GM18909 (cell line): Measurements from ENCODE around the gene CDH18.

Source experiments
- ATAC-seq: cut with Tn5 transposase; IDR thresholded peaks from one replicate; pipeline ENCODE4 v1.9.1; 2021; ENCODE audit warnings: mild to moderate bottlenecking; ENCODE audit not compliant: unreplicated experiment, poor library complexity

The CDH18 gene

DNA sequence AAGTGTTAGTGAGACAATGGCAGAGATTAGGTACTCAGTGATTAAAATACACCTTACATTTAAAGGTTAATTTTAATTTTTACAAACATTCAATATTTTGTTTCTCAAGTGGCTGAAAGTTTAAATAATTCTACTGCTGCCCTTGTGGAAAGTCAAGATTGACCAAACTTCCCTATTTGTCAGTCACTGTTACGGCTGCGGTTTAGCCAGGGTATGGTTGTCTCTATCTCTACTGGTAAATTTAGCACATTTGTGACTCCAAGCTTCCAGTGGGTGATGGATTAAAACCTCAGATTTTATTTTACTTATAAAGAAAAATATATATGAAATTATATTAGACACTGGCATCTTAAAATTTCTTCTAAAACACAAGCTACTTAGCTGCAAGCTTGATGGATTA lies 368.4 kb downstream of the CDH18 start:
- no peak for ATAC-seq

DNA sequence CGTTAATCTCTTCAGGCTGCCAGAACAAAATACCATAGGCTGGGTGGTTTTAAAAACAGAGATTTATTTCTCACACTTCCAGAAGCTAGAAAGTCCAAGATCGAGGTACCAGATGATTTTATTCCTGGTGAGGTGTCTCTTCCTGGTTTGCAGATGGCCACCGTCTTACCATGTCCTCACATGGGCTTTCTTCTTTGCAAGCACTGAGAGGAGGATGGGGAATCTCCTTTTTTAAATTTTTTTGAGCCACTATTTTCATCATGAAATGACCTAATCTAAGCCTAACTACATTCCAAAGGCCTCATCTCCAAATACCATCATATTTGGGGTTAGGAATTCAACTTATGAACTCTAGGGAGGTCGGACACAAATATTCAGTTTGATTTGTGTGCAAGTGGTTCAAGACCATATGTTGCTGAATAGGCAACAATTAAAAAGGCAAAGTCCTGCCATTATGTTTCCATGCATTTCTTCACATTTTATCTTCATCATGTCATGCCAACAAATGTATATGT lies 371.2 kb downstream of the CDH18 start:
- ATAC-seq, result no peak

DNA sequence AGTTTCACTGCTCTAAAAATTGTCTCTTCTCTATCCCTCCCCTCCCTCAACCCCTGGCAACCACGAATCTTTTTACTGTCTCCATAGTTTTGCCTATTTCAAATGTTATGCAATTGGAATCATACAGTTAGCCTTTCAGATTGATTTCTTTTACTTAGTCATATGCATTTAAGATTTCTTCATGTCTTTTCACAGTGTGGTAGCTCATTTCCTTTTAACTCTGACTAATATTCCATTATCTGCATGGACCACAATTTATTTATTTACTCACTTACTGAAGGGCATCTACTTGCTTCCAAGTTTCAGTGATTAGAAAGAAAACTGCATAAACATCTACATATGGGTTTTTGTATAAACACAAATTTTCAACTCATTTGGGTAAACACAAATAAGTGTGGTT lies 372.3 kb downstream of the CDH18 start:
- no peak for ATAC-seq

DNA sequence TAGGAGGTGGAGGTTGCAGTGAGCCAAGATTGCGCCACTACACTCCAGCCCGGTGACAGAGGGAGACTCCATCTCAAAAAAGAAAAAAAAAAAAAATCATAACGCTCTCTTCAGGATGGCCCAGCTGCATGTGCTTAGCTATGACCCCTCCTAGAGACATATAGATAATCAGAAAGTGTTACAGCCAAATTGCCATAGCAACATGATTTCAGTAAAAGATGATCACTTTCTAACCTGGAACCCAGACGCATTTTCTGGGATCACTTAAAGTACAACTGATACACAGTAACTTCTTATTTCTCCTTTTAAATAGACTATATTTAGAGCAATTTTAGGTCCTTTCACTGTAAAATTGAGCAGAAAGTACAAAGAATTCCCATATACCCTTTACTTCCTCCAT lies 372.9 kb downstream of the CDH18 start:
- no peak for ATAC-seq

DNA sequence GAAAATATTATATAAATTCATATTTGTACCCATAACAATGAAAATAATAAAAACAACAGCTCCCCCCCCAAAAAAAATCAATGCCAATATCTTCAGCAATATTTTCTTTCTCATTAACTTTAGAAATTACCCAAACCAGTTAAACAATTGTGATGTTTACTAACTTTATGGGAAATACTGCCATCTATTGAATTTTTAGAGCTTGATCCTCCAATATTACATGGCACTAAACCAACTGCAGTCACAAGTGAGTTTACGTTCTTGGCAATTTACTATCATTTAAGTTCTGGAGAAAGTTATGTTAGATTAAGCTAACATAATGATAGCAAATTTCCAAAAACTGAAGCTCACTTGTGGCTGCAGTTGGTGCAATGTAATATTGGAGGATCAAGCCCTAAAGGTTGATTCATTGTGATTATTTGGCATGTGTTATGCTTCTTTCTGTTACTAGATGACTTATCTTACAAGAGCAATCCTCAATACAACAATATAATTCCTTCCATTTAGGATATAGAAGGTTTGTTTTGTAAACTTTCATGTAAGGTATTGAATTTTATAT lies 379.5 kb downstream of the CDH18 start:
- no peak for ATAC-seq

DNA sequence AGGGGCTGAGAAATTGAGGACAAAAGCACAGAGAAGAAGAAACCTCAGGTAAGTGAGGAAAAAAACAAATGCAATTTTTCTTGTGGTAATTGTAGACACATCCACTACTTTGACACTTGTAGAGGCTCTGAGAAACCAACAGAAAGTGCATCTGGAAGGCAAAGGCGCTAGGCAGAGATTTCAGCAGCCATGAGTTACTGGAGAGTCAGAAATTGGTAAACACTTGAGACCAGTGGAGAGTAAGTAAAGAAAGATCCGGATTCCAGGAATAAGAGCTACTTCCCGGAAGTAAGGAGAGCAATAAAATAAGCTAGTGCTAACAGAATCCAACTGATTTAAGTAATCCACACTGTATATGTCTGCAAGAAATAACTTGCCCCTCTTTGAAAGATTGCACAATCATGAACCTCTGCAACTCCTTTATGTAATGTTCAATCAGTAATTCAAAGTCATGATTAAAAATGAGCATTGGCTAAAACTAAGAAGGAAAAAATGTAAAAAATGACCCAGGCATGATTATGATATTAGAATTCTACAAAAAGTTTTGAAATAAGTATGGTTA lies 382.1 kb downstream of the CDH18 start:
- ATAC-seq, result no peak

DNA sequence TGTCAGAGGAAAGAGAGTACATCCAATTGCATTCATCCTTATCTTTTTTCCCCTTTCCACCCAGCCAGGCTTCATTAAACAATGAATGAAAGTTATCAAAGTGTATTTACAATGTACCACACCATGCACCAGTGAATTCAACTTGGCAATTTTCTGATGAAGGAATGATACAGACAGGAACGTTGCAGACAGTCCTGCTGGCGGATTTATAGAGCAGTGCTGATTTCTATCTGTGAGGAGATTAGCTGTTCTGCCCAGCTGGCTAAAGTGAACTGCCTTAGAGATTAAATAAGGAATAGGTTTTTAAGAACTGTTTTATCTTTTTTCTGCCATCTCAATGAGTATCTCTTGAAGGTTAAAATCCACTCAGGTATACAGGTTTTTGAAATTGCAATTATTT lies 403.9 kb downstream of the CDH18 start:
- no peak for ATAC-seq

DNA sequence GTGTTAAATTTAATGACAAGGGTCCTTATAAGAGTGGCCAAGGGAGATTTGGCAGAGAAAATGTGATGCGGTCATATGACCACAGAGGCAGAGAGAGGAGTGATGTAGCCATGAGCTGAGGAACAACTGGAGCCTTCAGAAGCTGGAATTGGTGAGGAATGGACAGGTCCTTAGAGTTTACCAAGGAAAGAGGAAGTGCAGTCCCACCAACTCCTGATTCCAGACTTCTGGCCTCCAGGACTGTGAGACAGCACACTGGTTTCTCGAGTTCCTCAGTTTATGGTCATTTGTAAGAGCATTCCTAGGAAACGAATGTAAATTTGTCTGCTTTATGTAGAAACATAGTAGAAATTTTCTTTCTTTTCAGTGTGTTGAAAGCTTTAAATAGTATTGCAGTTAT lies 410.1 kb downstream of the CDH18 start:
- ATAC-seq, result no peak

DNA sequence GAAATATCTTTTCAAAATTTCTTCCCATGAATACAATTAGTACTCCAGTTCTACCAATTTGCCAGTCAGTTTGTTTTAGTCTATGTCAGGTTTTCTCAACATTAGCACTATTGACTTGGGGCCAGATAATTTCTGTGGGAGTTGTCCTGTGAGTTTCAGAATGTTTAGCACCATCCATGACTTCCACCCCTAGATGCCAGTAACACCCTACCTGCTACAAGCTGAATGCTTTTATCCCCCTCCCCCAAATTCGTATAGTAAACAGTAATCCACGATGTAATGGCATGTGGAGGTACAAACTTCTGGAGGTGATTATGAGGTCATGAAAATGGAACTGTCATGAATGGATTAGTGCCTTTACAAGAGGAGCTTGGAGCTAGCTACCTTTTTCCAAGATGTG lies 420.0 kb downstream of the CDH18 start:
- ATAC-seq, result no peak

DNA sequence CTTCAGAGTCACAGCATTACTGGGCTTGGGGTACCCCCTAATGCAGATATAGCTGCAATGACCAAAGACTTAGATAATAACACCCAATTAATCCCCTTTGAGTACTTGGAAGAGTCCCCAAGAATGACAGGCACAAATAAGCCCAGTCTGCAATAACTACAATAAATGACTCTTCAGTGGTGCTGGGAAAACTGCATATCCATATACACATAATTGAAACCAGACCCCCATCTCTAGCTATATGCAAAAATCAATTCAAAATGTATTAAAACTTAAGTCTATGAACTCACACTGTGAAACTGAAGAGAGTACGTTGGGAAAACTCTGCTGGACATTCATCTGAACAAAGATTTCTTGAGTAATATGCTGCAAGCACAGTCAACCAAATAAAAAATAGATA lies 422.5 kb downstream of the CDH18 start:
- ATAC-seq, result no peak

DNA sequence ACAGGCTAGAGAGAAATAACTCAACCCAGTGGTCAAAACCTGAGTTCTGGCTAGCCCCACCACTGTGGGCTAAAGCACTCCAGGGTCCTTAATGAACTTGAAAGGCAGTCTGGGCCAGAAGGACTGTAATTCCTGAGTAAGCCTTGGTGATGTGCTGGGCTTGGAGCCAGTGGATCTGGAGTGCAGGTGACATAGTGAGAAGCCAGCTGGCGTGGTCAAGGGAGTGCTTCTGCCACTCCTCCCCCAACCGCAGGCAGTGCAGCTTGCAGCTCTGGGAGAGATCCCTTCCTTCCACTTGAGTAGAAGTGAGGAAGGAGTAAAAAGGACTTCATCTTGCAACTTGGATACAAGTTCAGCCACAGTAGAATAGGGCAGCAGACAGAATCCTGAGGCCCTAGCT lies 424.0 kb downstream of the CDH18 start:
- ATAC-seq, result no peak

DNA sequence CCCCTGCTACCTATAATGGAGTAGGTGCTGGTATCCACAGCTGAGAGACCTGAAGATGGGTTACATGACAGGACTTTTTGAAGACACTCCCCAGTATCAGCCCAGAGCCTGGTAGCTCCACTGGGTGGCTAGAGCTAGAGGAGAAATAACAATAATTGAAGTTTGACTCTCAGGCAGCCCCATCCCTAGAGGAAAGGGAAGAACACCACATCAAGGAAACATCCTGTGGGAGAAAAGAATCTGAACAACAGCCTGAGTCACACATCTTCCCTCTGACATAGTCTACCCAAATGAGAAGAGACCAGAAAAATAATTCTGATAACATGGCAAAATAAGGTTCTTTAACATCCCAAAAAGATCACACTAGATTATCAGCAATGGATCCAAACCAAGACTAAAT lies 432.1 kb downstream of the CDH18 start:
- ATAC-seq, result no peak

DNA sequence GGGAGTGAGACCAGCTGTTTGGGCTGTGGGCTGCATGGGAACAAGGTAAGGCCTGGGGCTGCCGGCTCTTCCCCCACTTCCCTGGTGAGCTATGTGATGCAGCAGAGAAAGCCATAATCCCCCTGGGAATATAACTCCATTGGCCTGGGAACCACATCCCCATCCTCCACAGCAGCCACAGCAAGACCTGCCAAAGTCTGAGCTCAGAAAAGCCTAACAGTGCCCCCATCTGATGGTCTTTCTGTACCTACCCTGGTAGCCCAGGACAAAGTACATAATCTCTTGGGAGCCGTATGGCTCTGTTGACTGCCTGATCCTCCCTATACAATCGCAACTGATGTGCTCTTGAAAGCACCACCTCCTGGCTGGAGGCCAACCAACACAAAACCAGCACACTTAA lies 432.6 kb downstream of the CDH18 start:
- no peak for ATAC-seq

DNA sequence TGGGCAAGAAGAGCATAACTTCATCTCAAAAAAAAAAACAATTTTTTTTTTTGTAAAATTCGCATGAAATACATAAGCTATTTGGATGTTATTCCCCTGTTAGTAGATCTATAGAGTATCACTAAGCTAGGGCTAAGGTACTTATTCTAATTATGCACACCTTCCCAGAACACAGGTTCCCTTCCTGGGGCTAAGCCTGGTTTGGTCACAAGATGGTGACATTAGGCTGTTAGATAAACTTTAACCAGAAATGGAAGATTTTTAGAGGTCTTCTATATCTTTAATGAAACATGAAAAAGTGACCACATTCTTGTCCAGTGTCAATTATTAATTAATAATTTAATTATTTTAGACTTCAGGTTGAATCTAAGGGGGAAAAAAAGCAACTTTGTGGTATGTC lies 433.5 kb downstream of the CDH18 start:
- ATAC-seq, result no peak

DNA sequence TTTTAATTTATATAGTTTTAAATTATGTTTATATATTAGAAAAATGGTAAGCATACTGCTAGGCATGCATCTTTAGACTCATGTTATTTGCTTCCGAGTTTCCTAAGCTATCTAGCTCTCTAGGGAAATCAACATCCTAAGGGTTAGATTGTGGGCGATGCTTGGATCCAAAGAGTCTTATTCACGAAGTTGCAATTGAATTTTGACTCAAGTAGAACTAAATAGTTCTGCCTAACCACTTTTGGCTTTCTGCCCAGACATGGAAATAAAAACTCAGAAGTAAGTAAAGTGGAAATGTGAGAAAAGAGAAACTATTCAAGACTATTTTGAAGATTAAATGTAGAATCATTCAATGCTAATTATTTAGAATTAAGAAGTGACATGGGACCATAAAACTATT lies 440.4 kb downstream of the CDH18 start:
- no peak for ATAC-seq

DNA sequence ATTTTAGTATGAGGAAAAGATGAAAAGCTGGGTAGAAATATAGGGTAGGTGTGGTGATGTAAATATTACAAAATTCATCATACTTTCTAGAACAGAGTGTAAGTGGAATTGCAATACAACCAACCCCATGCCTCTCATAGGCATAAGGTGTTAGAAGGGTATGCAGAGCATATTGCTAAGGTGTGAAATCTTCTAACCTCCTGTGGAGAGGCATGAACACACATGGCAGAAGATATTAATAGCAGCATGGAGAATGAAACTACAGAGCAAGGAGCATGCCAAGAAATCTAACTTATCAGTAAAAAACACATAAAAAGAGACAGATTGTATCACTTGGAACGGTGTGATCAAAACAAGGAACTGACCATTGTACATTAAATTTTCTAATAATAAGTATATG lies 441.5 kb downstream of the CDH18 start:
- no peak for ATAC-seq

DNA sequence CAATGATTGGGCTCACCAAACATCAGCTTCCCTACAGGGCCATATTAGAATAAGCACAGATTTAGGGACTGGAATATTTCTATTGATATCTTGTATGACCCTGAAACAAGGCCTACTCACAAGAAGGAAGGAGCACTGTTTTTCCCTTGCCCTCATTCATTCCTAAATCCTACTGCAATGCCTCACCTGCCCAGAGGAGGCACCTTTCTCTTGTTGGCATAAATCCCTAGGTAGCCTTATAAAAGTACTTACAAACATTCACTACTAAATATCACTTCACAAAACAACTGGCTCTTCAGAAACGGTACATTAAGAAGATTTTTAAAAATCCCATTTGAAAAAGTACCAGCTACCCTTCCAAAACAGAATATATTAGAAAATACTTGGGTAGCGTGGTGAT lies 449.4 kb downstream of the CDH18 start:
- ATAC-seq, result no peak

DNA sequence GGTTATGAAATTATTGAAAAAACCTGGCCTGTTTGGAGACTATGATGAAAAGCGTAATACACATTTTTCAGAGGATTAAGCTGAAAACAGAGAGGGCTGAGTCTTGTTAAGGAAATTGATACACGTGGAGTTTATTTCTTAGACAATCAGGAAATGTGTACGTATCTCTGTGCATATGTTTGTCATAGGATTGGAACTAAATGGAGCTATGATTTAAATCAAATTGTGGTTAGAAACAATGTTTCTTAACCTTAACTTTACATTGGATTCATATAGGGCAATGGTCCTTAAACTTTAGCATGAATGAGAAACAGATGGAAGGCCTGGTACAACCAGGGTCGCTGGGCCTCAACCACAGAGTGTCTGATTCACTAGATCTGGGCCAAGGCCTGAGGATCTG lies 451.6 kb downstream of the CDH18 start:
- ATAC-seq, result no peak

DNA sequence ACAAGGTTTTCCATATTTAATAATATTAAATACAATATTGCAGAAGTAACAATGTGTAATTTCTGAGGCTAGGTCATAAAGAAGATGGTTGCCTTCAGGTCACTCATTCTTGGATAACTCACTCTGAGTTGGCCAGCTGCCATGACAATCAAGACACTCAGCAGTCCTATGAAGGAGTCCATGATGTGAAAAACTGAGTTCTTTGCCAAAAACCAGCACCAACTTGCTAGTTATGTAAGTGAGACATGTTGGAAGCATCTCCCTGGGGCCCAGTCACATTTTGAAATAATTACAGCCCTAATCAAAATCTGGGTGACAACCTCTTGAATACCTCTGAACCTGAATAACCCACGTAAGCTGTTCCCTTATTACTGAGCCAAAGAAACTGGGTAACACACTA lies 453.2 kb downstream of the CDH18 start:
- ATAC-seq, result no peak

DNA sequence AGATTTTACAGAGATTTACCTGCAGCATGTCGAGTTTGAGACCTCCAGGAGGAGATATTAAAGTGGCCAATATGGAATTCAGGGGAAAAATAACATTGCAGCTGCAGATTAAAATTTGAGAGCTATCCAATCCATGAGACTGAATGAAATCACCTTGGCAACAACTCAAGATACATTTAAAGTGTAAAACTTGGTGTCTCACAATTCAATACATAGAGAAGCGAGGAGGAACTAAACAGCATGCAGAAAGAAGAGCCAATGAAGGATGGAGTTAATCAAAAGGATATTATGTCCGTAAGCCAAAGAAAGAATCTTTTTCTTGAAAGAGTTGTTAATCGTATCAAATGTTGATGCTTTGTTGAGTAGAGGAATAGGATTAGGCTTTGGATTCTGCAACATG lies 455.1 kb downstream of the CDH18 start:
- no peak for ATAC-seq

DNA sequence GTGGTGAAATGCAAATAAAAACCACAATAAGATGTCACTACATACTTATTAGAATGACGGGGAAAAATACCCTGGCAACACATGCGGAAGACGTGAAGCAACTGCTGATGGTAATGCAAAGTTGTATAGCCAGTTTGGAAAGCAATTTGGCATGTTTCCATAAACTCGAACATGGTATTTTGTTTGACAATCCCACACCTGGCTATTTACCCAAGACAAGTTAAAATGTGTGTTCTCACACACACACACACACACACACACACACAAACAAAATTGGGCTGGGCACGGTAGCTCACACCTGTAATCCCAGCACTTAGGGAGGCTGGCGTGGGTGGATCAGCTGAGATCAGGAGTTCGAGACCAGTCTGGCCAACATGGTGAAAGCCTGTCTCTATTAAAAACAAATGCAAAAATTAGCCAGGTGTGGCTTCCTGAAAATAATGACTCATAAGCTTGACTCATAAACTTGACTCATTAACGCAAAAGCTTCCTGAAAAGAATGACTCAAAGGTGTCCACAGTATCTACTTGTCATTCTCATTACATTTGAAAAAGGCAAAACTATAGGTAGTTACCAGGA lies 456.5 kb downstream of the CDH18 start:
- no peak for ATAC-seq

DNA sequence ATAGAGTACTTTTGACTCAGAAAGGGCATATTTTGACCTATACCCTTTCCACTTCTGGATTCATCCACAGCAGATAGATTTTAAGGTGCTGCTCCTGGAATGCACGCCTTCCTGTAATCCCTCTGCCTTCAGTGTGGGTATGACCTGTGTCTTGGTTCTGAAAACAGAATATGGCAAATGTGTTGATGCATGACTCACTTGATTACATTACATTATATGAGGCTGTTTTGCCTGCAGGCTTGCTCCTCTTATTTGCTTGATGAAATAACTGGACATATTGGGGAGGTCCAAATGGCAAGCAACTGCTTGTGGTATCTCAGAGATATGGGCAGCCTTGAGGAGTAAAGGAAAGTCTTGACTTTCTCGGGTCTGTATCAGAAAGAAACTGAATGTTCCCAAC lies 468.6 kb downstream of the CDH18 start:
- ATAC-seq, result no peak
